Measurements from ENCODE around the gene STIMATE.

Gene STIMATE

GRCh38 chr3:52813810-52814209 lies 83.5 kb downstream of the STIMATE start:
- TF ChIP-seq CTCF (IDR thresholded peaks at IDR 0.05; ENCODE audit: extremely low read depth, missing control alignments), result no peak
- no peak for DNase-seq (ENCODE audit: low spot score)

DNA sequence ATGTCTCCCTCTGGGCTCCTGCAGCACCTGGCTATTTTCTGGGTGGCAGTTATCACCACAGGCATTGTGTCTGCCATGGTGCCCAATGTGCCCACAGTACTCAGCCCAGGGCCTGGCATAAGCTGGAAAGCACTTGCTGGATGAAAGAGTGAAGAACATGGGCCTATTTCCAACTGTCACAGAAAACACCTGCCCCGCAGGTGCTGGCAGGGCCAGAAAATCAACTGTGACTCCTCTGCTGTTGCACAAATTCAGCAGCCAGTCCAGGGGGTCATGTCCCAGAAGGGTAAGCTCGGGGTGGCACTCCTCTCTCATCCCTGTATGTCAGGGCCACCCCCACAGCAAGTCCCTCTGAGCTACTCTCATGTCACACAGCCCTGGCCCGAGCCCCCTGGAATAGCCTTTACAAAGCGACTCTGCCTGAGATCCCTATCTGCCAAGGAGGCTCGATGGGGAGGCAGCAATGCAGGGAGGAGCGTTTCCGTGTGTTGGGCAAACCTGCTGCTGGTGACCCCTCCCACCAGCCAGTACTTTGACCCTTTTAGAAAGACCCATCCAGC lies 85.8 kb downstream of the STIMATE start:
- DNase-seq (ENCODE audit: low spot score), result no peak
- TF ChIP-seq CTCF (IDR thresholded peaks at IDR 0.05; ENCODE audit: extremely low read depth, missing control alignments), result no peak

DNA sequence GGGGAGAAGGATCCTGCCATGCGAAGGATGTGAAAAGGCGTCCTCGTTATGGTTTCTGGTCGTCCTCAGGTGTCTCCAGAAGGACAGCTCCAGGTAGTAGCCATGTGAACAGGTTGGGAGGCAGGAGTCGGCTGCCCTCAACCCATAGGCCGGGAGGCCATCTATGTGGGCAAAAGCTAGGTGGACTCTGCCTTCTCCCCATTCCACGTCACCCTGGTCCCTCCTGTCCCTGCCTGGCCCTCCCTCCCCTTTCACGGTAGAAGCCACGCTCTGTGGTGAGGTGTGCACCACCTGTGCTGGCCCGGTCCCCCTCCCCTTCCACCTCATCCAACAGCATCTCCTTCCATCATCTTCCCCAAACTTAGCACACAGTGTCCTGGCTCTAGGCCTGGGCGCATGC lies 86.4 kb downstream of the STIMATE start:
- DNase-seq (ENCODE audit: low spot score), result no peak
- no peak for TF ChIP-seq CTCF (IDR thresholded peaks at IDR 0.05; ENCODE audit: extremely low read depth, missing control alignments)

DNA sequence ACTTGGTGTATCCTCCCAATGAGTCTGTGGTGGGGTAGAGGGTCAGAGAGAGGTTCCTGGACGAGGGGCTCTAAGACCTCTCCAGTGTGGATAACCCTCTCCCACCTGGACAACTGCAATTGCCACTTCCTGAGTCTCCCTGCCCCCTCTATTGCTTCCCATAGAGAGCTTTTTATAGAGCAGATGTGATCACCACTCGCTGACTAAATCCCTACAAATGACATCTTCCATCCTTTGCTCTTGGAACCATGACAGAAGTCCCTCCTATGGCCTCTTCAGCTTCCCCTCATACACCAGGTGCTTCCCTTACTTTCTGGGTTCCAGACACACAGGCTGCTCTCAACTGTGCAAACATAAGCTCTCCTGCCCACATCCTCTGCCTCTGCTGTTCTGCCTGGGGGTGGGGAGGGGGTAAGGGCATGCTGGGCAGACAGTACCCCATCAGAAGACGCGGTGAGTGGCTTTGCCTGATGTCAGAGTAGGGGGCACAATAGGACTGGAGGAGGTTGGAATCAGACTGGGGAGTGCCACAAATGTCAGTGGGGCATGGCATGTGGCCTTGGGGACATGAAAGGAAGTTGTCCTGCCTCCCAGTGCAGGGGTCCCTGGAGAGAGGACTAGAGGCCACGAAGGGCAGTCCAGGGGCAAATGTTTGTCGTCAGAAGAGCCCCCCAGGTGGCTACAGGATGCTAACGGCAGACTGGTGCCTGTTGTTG lies 87.5 kb downstream of the STIMATE start:
- no peak for TF ChIP-seq CTCF (IDR thresholded peaks at IDR 0.05; ENCODE audit: extremely low read depth, missing control alignments)
- DNase-seq (ENCODE audit: low spot score), result no peak

GRCh38 chr3:52809149-52809548 lies 88.2 kb downstream of the STIMATE start:
- no peak for DNase-seq (ENCODE audit: low spot score)
- no peak for TF ChIP-seq CTCF (IDR thresholded peaks at IDR 0.05; ENCODE audit: extremely low read depth, missing control alignments)

DNA sequence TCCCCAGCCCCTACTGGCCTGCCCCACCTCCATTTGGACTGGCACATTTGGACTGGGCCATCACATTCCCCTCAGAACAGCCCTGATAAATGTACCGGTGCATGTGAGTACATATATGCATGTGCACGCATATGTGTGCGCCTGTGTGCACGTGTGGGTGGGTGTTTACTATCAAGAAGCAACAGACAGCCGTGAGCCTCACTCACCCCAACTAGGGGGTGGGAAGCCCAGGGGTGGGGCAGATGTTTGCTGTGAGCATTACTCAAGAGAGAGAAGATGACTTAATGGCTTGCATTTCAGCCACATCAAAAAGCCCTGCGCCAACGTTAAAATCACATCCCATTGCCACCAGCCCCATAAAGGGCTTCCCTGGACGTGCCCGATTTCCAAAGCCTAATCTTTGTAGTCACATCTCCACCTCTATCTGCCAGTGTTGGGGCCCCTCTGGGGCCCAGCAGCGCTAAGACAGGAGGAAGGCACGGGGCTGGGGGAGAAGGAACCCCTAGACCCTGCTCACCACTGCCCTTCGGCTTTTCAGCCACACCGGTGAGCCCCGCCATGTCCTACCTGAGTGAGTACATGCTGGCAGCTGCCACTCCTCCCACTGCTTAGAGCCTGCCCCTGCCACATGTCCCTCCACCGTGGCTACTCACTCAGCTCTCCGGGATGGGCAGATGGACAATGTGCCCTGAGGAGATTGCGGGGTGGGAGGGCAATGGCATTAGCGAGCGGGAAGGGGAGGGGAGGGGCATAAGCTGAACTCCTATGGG lies 91.9 kb downstream of the STIMATE start:
- TF ChIP-seq CTCF (IDR thresholded peaks at IDR 0.05; ENCODE audit: extremely low read depth, missing control alignments), result no peak
- no peak for DNase-seq (ENCODE audit: low spot score)

- no peak for TF ChIP-seq CTCF (IDR thresholded peaks at IDR 0.05; ENCODE audit: extremely low read depth, missing control alignments)
- no peak for DNase-seq (ENCODE audit: low spot score)
Measured at GRCh38 chr3:52801839-52802238, 95.5 kb downstream of the STIMATE start.

Data from GM20000 (cell line).